Measurements from ENCODE around the gene PRPF40B.

The PRPF40B gene

GRCh38 chr12:49689785-49690184, 66.4 kb downstream of the PRPF40B start:
- no peak for FAIRE-seq

DNA sequence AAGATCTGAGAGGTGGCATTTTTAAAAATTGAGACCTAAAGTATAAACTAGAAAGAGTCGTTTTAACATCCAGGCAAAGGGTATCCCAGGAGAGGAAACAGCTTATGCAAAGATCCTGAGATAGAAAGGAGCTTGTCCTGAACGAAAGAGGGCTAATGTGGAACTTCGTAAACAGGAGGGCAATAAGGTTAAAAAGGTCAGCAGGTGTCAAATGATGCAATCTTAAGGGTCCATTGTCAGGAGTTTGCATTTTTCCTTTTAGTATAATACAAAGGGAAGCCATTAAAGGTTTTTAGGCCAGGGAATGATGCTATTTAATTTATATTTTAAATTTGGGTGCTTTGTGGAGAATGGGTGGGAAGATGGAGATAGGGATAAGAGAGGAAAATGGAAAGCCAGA, 69.5 kb downstream of the PRPF40B start:
- no peak for FAIRE-seq

- FAIRE-seq, result no peak
These were observed 70.6 kb downstream of the PRPF40B start for GRCh38 chr12:49693931-49694444.
